Right cardiac atrium (tissue), 5 donors: ENCODE results near the gene SLC1A5. TPM values are rescaled to one million over a fixed set of nuclear protein-coding genes. Genes with fewer than 3 reads are reported as not detected.
"Not testable (repeated sequence)": the region's sequence is repeated elsewhere in the genome, so short reads cannot be mapped to it uniquely, and the experiment has no call there.

Experiments used
- ATAC-seq, 2 donors: fragments of 200-7000 bp; cut with Tn5 transposase; one replicate each; pipeline versions ENCODE4 v1.8.0 to v1.9.1; 2020; ENCODE audit warnings: moderate library complexity in 2 of 2, mild to moderate bottlenecking in 1 of 2
- DNase-seq, 3 donors: peaks; one replicate each; pipeline ENCODE4 v3.0.0-alpha.2; 2020
- H3K27ac ChIP-seq: one replicate; pipeline ENCODE4 v1.5.1; 2013; ENCODE audit warnings: mild to moderate bottlenecking, low read length, control low read depth, moderate library complexity
- H3K27me3 ChIP-seq: one replicate; pipeline ENCODE4 v1.6.1; 2013; ENCODE audit not compliant: control insufficient read depth, insufficient read depth
- H3K4me1 ChIP-seq: one replicate; pipeline ENCODE4 v1.6.1; 2013; ENCODE audit warnings: low read length; ENCODE audit not compliant: control insufficient read depth, insufficient read depth
- H3K4me3 ChIP-seq: one replicate; pipeline ENCODE4 v1.5.1; 2013; ENCODE audit warnings: low read length, control low read depth
- H3K9me3 ChIP-seq: one replicate; pipeline ENCODE4 v1.6.1; 2013; ENCODE audit warnings: low read length; ENCODE audit not compliant: control insufficient read depth
- WGBS: extraction: QIAGEN DNeasy Blood & Tissue Kit; methylation state at CpG from one replicate; pipeline ENCODE4 v1.1.7; 2013; 5-methylcytosine and 5-hydroxymethylcytosine counted together
- intact Hi-C, 4 donors: fragments of 100-400 bp; cut with DNase I; formaldehyde crosslinking; loops; one replicate each; pipeline versions ENCODE4 v1.11.0 to v1.14.0; 2022 to 2023
- polyA plus RNA-seq: library from polyadenylated mRNA; stranded (reverse); fragments of 200-250 nt; gene quantifications from one replicate; pipeline ENCODE4 v1.2.3, GENCODE V29; 2013
- total RNA-seq, 4 donors: library from RNA; stranded (reverse); fragmentation: NEBNext Ultra II Directional; extraction: Animal tissue kit (Norgen Biotek cat#: 25700); gene quantifications; one replicate each; pipeline ENCODE4 v1.2.1, GENCODE V29; 2021
- donor health status: healthy with polysubstance abuse.
- donor health status: DM: no; HTN: yes; CAD: no.
- donor health status: DM: no; HTN: no; CAD: no.
- donor health status: DM: no; HTN: yes; CAD: no; lungs with severe emphysema.
- donor health status: DM: yes; HTN: yes; CAD: no.

Gene SLC1A5
- total and polyA plus RNA-seq, 5 donors = 15.9 to 45.6 (median 21.9) TPM

- H3K4me3 ChIP-seq = no peak overlapping the region
- no peaks in the 10 kb centered on the region for H3K9me3 ChIP-seq
- ATAC-seq (peak; percentile 10 to 54), DNase-seq (peak in 1 of 3 donors; percentile 79)
- 63% methylated on average over 18 of the region's 18 CpGs for WGBS
- H3K27ac ChIP-seq = no peak overlapping the region
- no peaks in the 10 kb centered on the region for H3K4me1 ChIP-seq
- no peaks in the 10 kb centered on the region for H3K27me3 ChIP-seq
- intact Hi-C loops = no loop called here
Measured at GRCh38 chr19:46766569-46767317, 21.7 kb downstream of the SLC1A5 start.

- no peaks in the 10 kb centered on the region for H3K27me3 ChIP-seq
- no peak for DNase-seq
- peak; percentile 21 to 66 for ATAC-seq
- H3K27ac ChIP-seq = no peak overlapping the region
- intact Hi-C loops = no loop called here
- no peaks in the 10 kb centered on the region for H3K4me1 ChIP-seq
- no peaks in the 10 kb centered on the region for H3K9me3 ChIP-seq
- WGBS = 58% methylated on average over 11 of the region's 11 CpGs
- no peak overlapping the region for H3K4me3 ChIP-seq
Measured at GRCh38 chr19:46764817-46765291, 23.5 kb downstream of the SLC1A5 start.

GRCh38 chr19:46762245-46762890 is 26.0 kb downstream of the SLC1A5 start:
- H3K27me3 ChIP-seq = no peaks in the 10 kb centered on the region
- H3K4me3 ChIP-seq = no peak overlapping the region
- H3K4me1 ChIP-seq = no peaks in the 10 kb centered on the region
- H3K27ac ChIP-seq = no peak overlapping the region
- no peak for DNase-seq
- no peak for ATAC-seq
- intact Hi-C loops = no loop called here
- WGBS = 82% methylated on average over 6 of the region's 6 CpGs
- no peaks in the 10 kb centered on the region for H3K9me3 ChIP-seq

DNA sequence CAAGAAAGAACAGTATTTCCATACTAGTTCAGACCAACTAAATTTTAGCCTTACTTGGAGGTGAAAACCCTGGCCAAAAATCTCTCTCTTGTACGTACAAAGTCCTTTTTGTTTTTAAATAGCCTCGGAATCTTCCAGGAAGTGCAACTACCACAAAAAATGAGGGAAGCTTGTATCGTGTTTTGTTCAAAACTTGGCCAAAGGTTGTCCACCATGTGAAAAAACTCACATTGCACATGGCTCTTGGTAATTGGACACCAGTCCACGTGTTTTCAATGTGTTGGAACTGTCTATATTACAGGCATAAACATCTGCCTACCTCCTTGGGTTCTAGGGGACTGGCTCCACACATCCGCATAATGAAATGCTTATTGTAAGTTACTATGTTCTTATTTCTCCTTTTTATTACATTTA is 27.0 kb downstream of the SLC1A5 start:
- Histone ChIP-seq H3K9me3 (no peaks in the 10 kb centered on the region), H3K4me1 (no peaks in the 10 kb centered on the region), H3K27me3 (no peaks in the 10 kb centered on the region), H3K27ac (no peak overlapping the region), H3K4me3 (no peak overlapping the region)
- intact Hi-C loops = no loop called here
- WGBS = 45% methylated on average over 5 of the region's 5 CpGs
- ATAC-seq (no peak), DNase-seq (no peak)

GRCh38 chr19:46760897-46761296 is 27.5 kb downstream of the SLC1A5 start:
- H3K4me1 ChIP-seq, ATAC-seq, H3K4me3 ChIP-seq, H3K9me3 ChIP-seq, intact Hi-C loops, H3K27me3 ChIP-seq, H3K27ac ChIP-seq, DNase-seq: not testable (repeated sequence)
- WGBS = 71% methylated on average over 4 of the region's 4 CpGs

DNA sequence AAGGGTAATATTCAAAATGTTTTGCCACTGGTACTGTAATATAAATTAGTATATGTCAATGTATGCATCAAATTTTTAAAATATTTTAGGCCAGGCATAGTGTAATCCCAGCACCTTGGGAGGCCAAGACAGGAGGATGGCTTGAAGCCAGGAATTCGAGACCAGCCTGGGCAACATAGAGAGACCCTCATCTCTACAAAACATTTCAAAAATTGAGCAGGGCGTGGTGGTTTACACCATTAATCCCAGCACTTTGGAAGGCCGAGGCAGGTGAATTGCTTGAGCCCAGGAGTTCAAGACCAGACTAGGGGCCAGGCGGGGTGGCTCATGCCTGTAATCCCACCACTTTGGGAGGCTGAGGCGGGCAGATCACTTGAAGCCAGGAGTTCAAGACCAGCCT is 28.0 kb downstream of the SLC1A5 start:
- H3K9me3 ChIP-seq = no peaks in the 10 kb centered on the region
- no peaks in the 10 kb centered on the region for H3K4me1 ChIP-seq
- DNase-seq = no peak
- WGBS = 89% methylated on average over 5 of the region's 5 CpGs
- no peak for ATAC-seq
- intact Hi-C loops = no loop called here
- H3K27ac ChIP-seq = no peak overlapping the region
- H3K27me3 ChIP-seq = no peaks in the 10 kb centered on the region
- no peak overlapping the region for H3K4me3 ChIP-seq

GRCh38 chr19:46759817-46760333 is 28.5 kb downstream of the SLC1A5 start:
- no peak overlapping the region for H3K27ac ChIP-seq
- no peak overlapping the region for H3K4me3 ChIP-seq
- 57% methylated on average over 7 of the region's 7 CpGs for WGBS
- no peak for DNase-seq
- no peaks in the 10 kb centered on the region for H3K4me1 ChIP-seq
- H3K27me3 ChIP-seq = no peaks in the 10 kb centered on the region
- no peaks in the 10 kb centered on the region for H3K9me3 ChIP-seq
- no peak for ATAC-seq
- intact Hi-C loops = loop anchor here in 3 of 4 donors (10.0 kb wide), 2 partner anchors 225 to 235 kb away; no protein-coding TSS in a partner anchor

GRCh38 chr19:46759206-46759605 is 29.2 kb downstream of the SLC1A5 start:
- ATAC-seq (no peak), DNase-seq (no peak)
- 76% methylated on average over 6 of the region's 6 CpGs for WGBS
- no peak overlapping the region for H3K4me3 ChIP-seq
- no peaks in the 10 kb centered on the region for H3K9me3 ChIP-seq
- intact Hi-C loops = loop anchor here in 3 of 4 donors (10.0 kb wide), 2 partner anchors 226 to 236 kb away; no protein-coding TSS in a partner anchor
- H3K27ac ChIP-seq = no peak overlapping the region
- no peaks in the 10 kb centered on the region for H3K27me3 ChIP-seq
- H3K4me1 ChIP-seq = no peaks in the 10 kb centered on the region

- no peak overlapping the region for H3K27ac ChIP-seq
- ATAC-seq (no peak), DNase-seq (peak in 2 of 3 donors; percentile 66)
- H3K4me1 ChIP-seq = no peaks in the 10 kb centered on the region
- intact Hi-C loops = loop anchor here (2.0 to 10.0 kb wide), 4 partner anchors 82 to 238 kb away; no protein-coding TSS in a partner anchor
- no peak overlapping the region for H3K4me3 ChIP-seq
- no peaks in the 10 kb centered on the region for H3K9me3 ChIP-seq
- 76% methylated on average over 30 of the region's 30 CpGs for WGBS
- no peaks in the 10 kb centered on the region for H3K27me3 ChIP-seq
Measured at GRCh38 chr19:46756544-46756888, 31.9 kb downstream of the SLC1A5 start.

DNA sequence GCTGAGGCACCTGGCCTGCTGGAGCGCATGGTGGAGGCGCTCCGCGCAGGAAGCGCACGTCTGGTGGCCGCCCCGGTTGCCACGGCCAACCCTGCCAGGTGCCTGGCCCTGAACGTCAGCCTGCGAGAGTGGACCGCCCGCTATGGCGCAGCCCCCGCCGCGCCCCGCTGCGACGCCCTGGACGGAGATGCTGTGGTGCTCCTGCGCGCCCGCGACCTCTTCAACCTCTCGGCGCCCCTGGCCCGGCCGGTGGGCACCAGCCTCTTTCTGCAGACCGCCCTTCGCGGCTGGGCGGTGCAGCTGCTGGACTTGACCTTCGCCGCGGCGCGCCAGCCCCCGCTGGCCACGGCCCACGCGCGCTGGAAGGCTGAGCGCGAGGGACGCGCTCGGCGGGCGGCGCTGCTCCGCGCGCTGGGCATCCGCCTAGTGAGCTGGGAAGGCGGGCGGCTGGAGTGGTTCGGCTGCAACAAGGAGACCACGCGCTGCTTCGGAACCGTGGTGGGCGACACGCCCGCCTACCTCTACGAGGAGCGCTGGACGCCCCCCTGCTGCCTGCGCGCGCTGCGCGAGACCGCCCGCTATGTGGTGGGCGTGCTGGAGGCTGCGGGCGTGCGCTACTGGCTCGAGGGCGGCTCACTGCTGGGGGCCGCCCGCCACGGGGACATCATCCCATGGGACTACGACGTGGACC is 32.4 kb downstream of the SLC1A5 start:
- Histone ChIP-seq H3K27me3 (no peaks in the 10 kb centered on the region), H3K9me3 (no peaks in the 10 kb centered on the region), H3K27ac (no peak overlapping the region), H3K4me1 (no peaks in the 10 kb centered on the region), H3K4me3 (no peak overlapping the region)
- DNase-seq (no peak), ATAC-seq (peak; percentile 3 to 6)
- intact Hi-C loops = loop anchor here (2.0 to 10.0 kb wide), 4 partner anchors 83 to 239 kb away; no protein-coding TSS in a partner anchor
- 88% methylated on average over 86 of the region's 86 CpGs for WGBS
